GM12878 (cell line): ENCODE measurements around the gene SRSF3. TPM values are rescaled to one million over a fixed set of nuclear protein-coding genes. Genes with fewer than 3 reads are reported as not detected.

Experiments
- ATAC-seq: fragments of 200-7000 bp; cut with Tn5 transposase; 3 replicates; pipeline ENCODE4 v1.9.1; 2020; ENCODE audit warnings: mild to moderate bottlenecking, moderate library complexity
- BruUV-seq: library from RNA; stranded (reverse); fragments of 400-500 nt; replicated peaks from 2 replicates; lab custom pipeline; 2021; lab: Mats Ljungman, UMichigan
- CTCF ChIA-PET: fragments of 300-600 bp; sonication (Branson Sonifier 250); formaldehyde crosslinking; extraction: SDS; loops from one replicate; lab custom pipeline; 2021; ENCODE audit warnings: inconsistent platforms; lab: Yijun Ruan, JAX
- POLR2A ChIA-PET: fragments of 350-600 bp; formaldehyde crosslinking; extraction: SDS; loops from one replicate; lab custom pipeline; 2021; ENCODE audit warnings: inconsistent platforms; lab: Charles Lee
- RAD21 ChIA-PET: fragments of 300-600 bp; sonication (Branson Sonifier 250); formaldehyde crosslinking; loops from one replicate; lab custom pipeline; 2023; ENCODE audit warnings: antibody characterized with exemption; ENCODE audit not compliant: unreplicated experiment; lab: Charles Lee
- SMC1A ChIA-PET: fragments of 300-600 bp; sonication (Branson Sonifier 250); formaldehyde crosslinking; loops from one replicate; lab custom pipeline; 2023; ENCODE audit not compliant: unreplicated experiment, uncharacterized antibody; lab: Charles Lee
- DNase-seq: peaks from one replicate; pipeline ENCODE4 v3.0.0-alpha.2; 2011; ENCODE audit warnings: low read depth, low spot score
- FAIRE-seq: peaks from 3 replicates; lab custom pipeline; 2011; peaks lifted over from hg19 to GRCh38; lab: Jason Lieb, UNC
- H2AFZ ChIP-seq: 2 replicates; pipeline ENCODE4 v1.6.0; 2011; ENCODE audit warnings: low read depth, low read length, control low read depth; ENCODE audit not compliant: control insufficient read depth
- H3K27ac ChIP-seq: 2 replicates; pipeline ENCODE4 v1.5.1; 2011; ENCODE audit warnings: control low read depth; ENCODE audit not compliant: control insufficient read depth, insufficient read depth
- H3K27me3 ChIP-seq, 2 experiments: replicated peaks in 1 of 2; 2 replicates each; pipeline versions ENCODE4 v1.6.0 to v1.6.1; 2011; ENCODE audit warnings: low read length in 1 of 2; ENCODE audit not compliant: control insufficient read depth in 2 of 2, insufficient read depth in 2 of 2
- H3K36me3 ChIP-seq, 2 experiments: 2 replicates each; pipeline ENCODE4 v1.5.1; 2011; ENCODE audit warnings: low read length in 1 of 2; ENCODE audit not compliant: control insufficient read depth in 2 of 2, insufficient read depth in 2 of 2
- H3K4me1 ChIP-seq: 2 replicates; pipeline ENCODE4 v1.6.1; 2011; ENCODE audit warnings: mild to moderate bottlenecking, low read length, moderate library complexity, mixed read lengths; ENCODE audit not compliant: control insufficient read depth, insufficient read depth
- H3K4me2 ChIP-seq: 2 replicates; pipeline ENCODE4 v1.6.0; 2011; ENCODE audit warnings: control low read depth; ENCODE audit not compliant: control insufficient read depth, insufficient read depth
- H3K4me3 ChIP-seq: fragments of 200-600 bp; sonication (generic); 2 replicates; pipeline ENCODE4 v1.5.1; 2016
- H3K79me2 ChIP-seq: 2 replicates; pipeline ENCODE4 v1.6.0; 2011; ENCODE audit warnings: low read length; ENCODE audit not compliant: control insufficient read depth, insufficient read depth
- H3K9ac ChIP-seq: 2 replicates; pipeline ENCODE4 v1.8.0; 2011; ENCODE audit warnings: low read length, control low read depth, mixed read lengths; ENCODE audit not compliant: control insufficient read depth, insufficient read depth
- H3K9me3 ChIP-seq: replicated peaks from 3 replicates; pipeline ENCODE4 v1.5.1; 2011; ENCODE audit warnings: mild to moderate bottlenecking, low read length; ENCODE audit not compliant: control insufficient read depth, insufficient read depth
- H4K20me1 ChIP-seq: 2 replicates; pipeline ENCODE4 v1.6.0; 2011; ENCODE audit not compliant: control insufficient read depth, insufficient read depth
- BACH1 ChIP-seq: fragments of 450-650 bp; IDR thresholded peaks from 2 replicates; pipeline ENCODE4 v1.6.1; 2017; ENCODE audit warnings: mild to moderate bottlenecking, borderline replicate concordance
- CBX3 ChIP-seq: fragments of 200-600 bp; sonication (generic); IDR thresholded peaks from 2 replicates; pipeline ENCODE4 v1.6.1; 2016; ENCODE audit warnings: low read depth, borderline replicate concordance
- E4F1 ChIP-seq: fragments of 450-650 bp; IDR thresholded peaks from 2 replicates; pipeline ENCODE4 v1.6.1; 2018; ENCODE audit warnings: borderline replicate concordance, mild to moderate bottlenecking; ENCODE audit not compliant: partially characterized antibody
- JUND ChIP-seq: IDR thresholded peaks from 2 replicates; pipeline ENCODE4 v1.6.1; 2012; ENCODE audit warnings: low read depth, mild to moderate bottlenecking, low read length, improper control_type of control experiment, moderate library complexity
- KAT2A ChIP-seq: conservative IDR thresholded peaks from 2 replicates; pipeline ENCODE4 v1.6.1; 2011; ENCODE audit warnings: low read depth, low read length; ENCODE audit not compliant: control insufficient read depth
- PAX5 ChIP-seq: IDR thresholded peaks from 2 replicates; pipeline ENCODE4 v1.6.1; 2011; ENCODE audit warnings: low read depth, low read length, borderline replicate concordance
- PML ChIP-seq: IDR thresholded peaks from 2 replicates; pipeline ENCODE4 v1.6.1; 2012; ENCODE audit warnings: low read length, inconsistent platforms
- POLR2AphosphoS2 ChIP-seq: IDR thresholded peaks from 2 replicates; pipeline ENCODE4 v1.6.1; 2011; ENCODE audit warnings: low read depth, mild to moderate bottlenecking, low read length, improper control_type of control experiment, moderate library complexity
- RELA ChIP-seq: fragments of 450-650 bp; IDR thresholded peaks from 2 replicates; pipeline ENCODE4 v1.8.0; 2014; ENCODE audit warnings: borderline replicate concordance; ENCODE audit not compliant: partially characterized antibody
- SP1 ChIP-seq: IDR thresholded peaks from one replicate; pipeline ENCODE4 v1.6.1; 2011; ENCODE audit warnings: low read depth, low read length
- SRF ChIP-seq, 2 experiments: IDR thresholded peaks; 2 replicates each; pipeline ENCODE4 v1.6.1; 2011; ENCODE audit warnings: low read depth in 2 of 2, low read length in 2 of 2, mild to moderate bottlenecking in 1 of 2, moderate library complexity in 1 of 2
- TAF1 ChIP-seq: IDR thresholded peaks from 2 replicates; pipeline ENCODE4 v1.6.1; 2011; ENCODE audit warnings: mild to moderate bottlenecking, low read depth, low read length, borderline replicate concordance
- WGBS: methylation state at CpG from one replicate; pipeline ENCODE4 v1.1.6; 2016; ENCODE audit warnings: low lambda C conversion rate; ENCODE audit not compliant: insufficient replicate concordance, insufficient coverage; ENCODE audit errors: missing lambda C conversion rate; 5-methylcytosine and 5-hydroxymethylcytosine counted together
- in situ Hi-C: fragments of 300-500 bp; cut with MboI; formaldehyde crosslinking; loops from 9 replicates; pipeline ENCODE4 v1.14.3; 2018; ENCODE audit warnings: mixed read lengths
- intact Hi-C: fragments of 100-400 bp; cut with micrococcal nuclease; formaldehyde crosslinking; loops from one replicate; pipeline ENCODE4 v1.14.2; 2022; ENCODE audit not compliant: unreplicated experiment
- polyA plus RNA-seq, 11 experiments: library from polyadenylated mRNA; depleted of rRNA in 4 of 11; unstranded in 6 of 11; stranded (reverse) in 5 of 11; fragments of >200 nt; fragmentation: Nextera tagmentation in 4 of 11; fragmentation: Illumina TruSeq in 1 of 11; extraction: Ambion mirVana in 4 of 11; extraction: Trizol in 1 of 11; gene quantifications; 1 replicate in 1 of 11; 2 replicates in 10 of 11; pipeline versions ENCODE4 v1.2.1 to v1.2.3, GENCODE V29; 2011 to 2016; ENCODE audit warnings: inconsistent platforms in 2 of 11, missing spikeins in 2 of 11, low read depth in 1 of 11
- total RNA-seq, 4 experiments: library from RNA; depleted of rRNA in 3 of 4; stranded (reverse); fragments of >200 nt in 3 of 4; fragmentation: Illumina TruSeq in 1 of 4; extraction: Trizol in 1 of 4; gene quantifications; 2 replicates each; pipeline versions ENCODE4 v1.2.1 to v1.2.3, GENCODE V29; 2013 to 2021

SRSF3 gene
- total and polyA plus RNA-seq, 10 of the 15 experiments (the other 5 are each of a cell fraction or from before 2014, with no cell fraction given) = 195 to 1,377 (median 493) TPM

GRCh38 chr6:36548401-36548743, 45.8 kb upstream of the SRSF3 start:
- FAIRE-seq (no peak), ATAC-seq (no peak), DNase-seq (no peak)
- H3K9ac ChIP-seq = no peak overlapping the region
- peaks cover 36% of the 10 kb centered on the region for H3K79me2 ChIP-seq
- H3K4me3 ChIP-seq = no peak overlapping the region
- ChIA-PET RAD21 (interaction anchor here (1.0 kb wide), 1 partner anchor 63 kb away, joined by 3 read pairs; no protein-coding TSS in a partner anchor), SMC1A (interaction anchor here (0.9 to 1.5 kb wide), 9 partner anchors 9 to 138 kb away, joined by 3 to 5 read pairs (median 3); no protein-coding TSS in a partner anchor), CTCF (interaction anchor here (0.7 to 1.1 kb wide), 2 partner anchors 31 to 125 kb away, joined by 4 read pairs; no protein-coding TSS in a partner anchor), POLR2A (interaction anchor here (1.1 to 1.8 kb wide), 3 partner anchors 9 to 45 kb away, joined by 3 to 5 read pairs (median 4); no protein-coding TSS in a partner anchor)
- no peaks in the 10 kb centered on the region for H3K27me3 ChIP-seq
- H3K36me3 ChIP-seq = no peaks in the 10 kb centered on the region
- H3K4me1 ChIP-seq = peaks cover 18% of the 10 kb centered on the region
- TF ChIP-seq RELA (no peak), PML (no peak), CBX3 (no peak), KAT2A (no peak), JUND (no peak), E4F1 (no peak), TAF1 (no peak), SP1 (no peak), SRF (IDR thresholded peaks at IDR 0.05; ENCODE audit: low read depth in 2 of 2, low read length in 2 of 2) (no peak), POLR2AphosphoS2 (no peak), BACH1 (no peak), PAX5 (no peak)
- H3K9me3 ChIP-seq = no peaks in the 10 kb centered on the region
- intact Hi-C loops (loop anchor here (5.0 kb wide), 1 partner anchor 134 kb away; no protein-coding TSS in a partner anchor), in situ Hi-C loops (no loop called here)
- 50% methylated on average over 2 of the region's 2 CpGs for whole genome bisulfite sequencing
- no peak overlapping the region for H3K4me2 ChIP-seq
- no peaks in the 10 kb centered on the region for H4K20me1 ChIP-seq
- no peak overlapping the region for H3K27ac ChIP-seq
- H2AFZ ChIP-seq = peak overlapping the region; percentile 45
- BruUV-seq = no TSS peak
